Testis (tissue), 3 donors: Measurements from ENCODE around the gene RGS6. TPM values are rescaled to one million over a fixed set of nuclear protein-coding genes. Genes with fewer than 3 reads are reported as not detected.

Source experiments
- DNase-seq: peaks from one replicate; pipeline ENCODE4 v3.0.0-alpha.2; 2019
- H3K27ac ChIP-seq, 2 donors: fragments of 200-600 bp; sonication (generic); one replicate each; pipeline ENCODE4 v1.5.1; 2019
- H3K27me3 ChIP-seq: fragments of 200-600 bp; sonication (generic); one replicate; pipeline ENCODE4 v1.5.1; 2019
- H3K36me3 ChIP-seq: fragments of 200-600 bp; sonication (generic); one replicate; pipeline ENCODE4 v1.5.1; 2017; ENCODE audit warnings: low read depth; ENCODE audit errors: missing control alignments
- H3K4me1 ChIP-seq: fragments of 200-600 bp; sonication (generic); one replicate; pipeline ENCODE4 v1.5.1; 2019
- H3K4me3 ChIP-seq, 2 donors: fragments of 200-600 bp; sonication (generic); one replicate each; pipeline ENCODE4 v1.5.1; 2017 to 2019
- H3K9me3 ChIP-seq: fragments of 200-600 bp; sonication (generic); one replicate; pipeline ENCODE4 v1.5.1; 2017
- CTCF ChIP-seq, 3 experiments: fragments of 450-650 bp in 2 of 3; fragments of 200-600 bp in 1 of 3; sonication (generic) in 1 of 3; IDR thresholded peaks; one replicate each; pipeline ENCODE4 v1.5.1; 2016 to 2019; ENCODE audit warnings: antibody characterized with exemption in 3 of 3, mild to moderate bottlenecking in 2 of 3, moderate library complexity in 1 of 3
- POLR2A ChIP-seq: fragments of 450-650 bp; IDR thresholded peaks from one replicate; pipeline ENCODE4 v1.6.1; 2017; ENCODE audit warnings: antibody characterized with exemption, mild to moderate bottlenecking, moderate library complexity
- WGBS, 2 donors: methylation state at CpG; one replicate each; pipeline ENCODE4 v1.1.5; 2018; 5-methylcytosine and 5-hydroxymethylcytosine counted together
- intact Hi-C: fragments of 100-400 bp; cut with DNase I; formaldehyde crosslinking; loops from one replicate; pipeline ENCODE4 v1.15.1; 2023; ENCODE audit warnings: low total_unique reads
- polyA plus RNA-seq: library from polyadenylated mRNA; stranded (reverse); fragments of 350-450 nt; fragmentation: Illumina TruSeq; extraction: RNeasy Lipid Tissue Mini Kit (QIAGEN cat#74804); gene quantifications from one replicate; pipeline ENCODE4 v1.2.3, GENCODE V29; 2014; ENCODE audit warnings: low read depth, low replicate concordance; ENCODE audit not compliant: insufficient read depth
- total RNA-seq, 2 donors: library from RNA; depleted of rRNA; stranded (reverse); fragments of >200 nt; gene quantifications; one replicate each; pipeline ENCODE4 v1.2.3, GENCODE V29; 2016

The RGS6 gene
- total and polyA plus RNA-seq, 3 donors from 2014 or later, result 6.3 to 21.3 (median 16.0) TPM

- TF ChIP-seq POLR2A, result no peak
- Histone ChIP-seq H3K36me3 (no peaks in the 10 kb centered on the region), H3K27me3 (no peaks in the 10 kb centered on the region), H3K27ac (no peak overlapping the region), H3K9me3 (no peaks in the 10 kb centered on the region), H3K4me1 (no peaks in the 10 kb centered on the region), H3K4me3 (no peak overlapping the region)
- 89 to 98% methylated on average over 4 of the region's 4 CpGs for WGBS, 2 donors
- no peak for DNase-seq
- intact Hi-C loops, result no loop called here
Observed at GRCh38 chr14:72033365-72033764, 101.1 kb downstream of the RGS6 start.

GRCh38 chr14:72040528-72040927, 108.3 kb downstream of the RGS6 start:
- Histone ChIP-seq H3K27me3 (no peaks in the 10 kb centered on the region), H3K27ac (no peak overlapping the region), H3K36me3 (no peaks in the 10 kb centered on the region), H3K9me3 (no peaks in the 10 kb centered on the region), H3K4me3 (no peak overlapping the region), H3K4me1 (no peaks in the 10 kb centered on the region)
- DNase-seq, result no peak
- TF ChIP-seq CTCF (IDR thresholded peaks at IDR 0.05) (no peak), POLR2A (no peak)
- intact Hi-C loops, result no loop called here

- Histone ChIP-seq H3K4me3 (no peak overlapping the region), H3K4me1 (no peaks in the 10 kb centered on the region), H3K27ac (no peak overlapping the region), H3K27me3 (no peaks in the 10 kb centered on the region), H3K36me3 (no peaks in the 10 kb centered on the region), H3K9me3 (no peaks in the 10 kb centered on the region)
- DNase-seq, result no peak
- intact Hi-C loops, result no loop called here
- TF ChIP-seq POLR2A, result no peak
- no peak for TF ChIP-seq CTCF (IDR thresholded peaks at IDR 0.05)
- 90 to 92% methylated on average over 2 of the region's 2 CpGs for WGBS, 2 donors
Observed at GRCh38 chr14:72045271-72045670, 113.0 kb downstream of the RGS6 start.

GRCh38 chr14:72045885-72046284, 113.7 kb downstream of the RGS6 start:
- H3K36me3 ChIP-seq, result no peaks in the 10 kb centered on the region
- 93 to 94% methylated on average over 7 of the region's 7 CpGs for WGBS, 2 donors
- no peak overlapping the region for H3K27ac ChIP-seq
- no peak overlapping the region for H3K4me3 ChIP-seq
- intact Hi-C loops, result no loop called here
- TF ChIP-seq CTCF (IDR thresholded peaks at IDR 0.05), result no peak
- TF ChIP-seq POLR2A, result no peak
- H3K4me1 ChIP-seq, result no peaks in the 10 kb centered on the region
- no peaks in the 10 kb centered on the region for H3K27me3 ChIP-seq
- DNase-seq, result no peak
- no peaks in the 10 kb centered on the region for H3K9me3 ChIP-seq

GRCh38 chr14:72049462-72049861, 117.2 kb downstream of the RGS6 start:
- Histone ChIP-seq H3K9me3 (no peaks in the 10 kb centered on the region), H3K4me1 (no peaks in the 10 kb centered on the region)
- intact Hi-C loops, result no loop called here

More at GRCh38 chr14:72049462-72049861, 117.2 kb downstream of the RGS6 start:
- Histone ChIP-seq H3K27me3 (no peaks in the 10 kb centered on the region), H3K27ac (no peak overlapping the region), H3K36me3 (no peaks in the 10 kb centered on the region), H3K4me3 (no peak overlapping the region)
- no peak for DNase-seq
- 64 to 69% methylated on average over 1 of the region's 1 CpG for WGBS, 2 donors
- TF ChIP-seq CTCF (IDR thresholded peaks at IDR 0.05) (no peak), POLR2A (no peak)
